ENCODE measurements around the gene HELZ. TPM values are rescaled to one million over a fixed set of nuclear protein-coding genes. Genes with fewer than 3 reads are reported as not detected.

Gene HELZ
- total RNA-seq, 1 experiment from 2014 or later: 49.8 TPM

GRCh38 chr17:67218385-67218950 is 26.5 kb downstream of the HELZ start:
- peaks cover 6% of the 10 kb centered on the region for H3K79me1 ChIP-seq (ENCODE audit: insufficient read depth, low read depth, low read length, poor library complexity, severe bottlenecking)
- H3K4ac ChIP-seq (ENCODE audit: low read depth, low read length): no peak overlapping the region
- no peak overlapping the region for H2AFZ ChIP-seq (ENCODE audit: low read length)
- Mint-ChIP-seq H3K9me3 (no peaks in the 10 kb centered on the region), H3K36me3 (ENCODE audit: insufficient read depth in 1 of 3, low read depth in 3 of 3) (peaks cover 4 to 27% (median 18%) of the 10 kb centered on the region in 3 experiments; a peak in 5 of 7 replicates), H3K27me3 (ENCODE audit: low read depth) (no peaks in the 10 kb centered on the region), H3K4me1 (peaks cover 3 to 4% of the 10 kb centered on the region in 2 experiments), H3K4me3 (no peak overlapping the region), H3K27ac (no peak overlapping the region)
- H3K18ac ChIP-seq (ENCODE audit: insufficient read length, low read depth, low read length): no peak overlapping the region
- no peak overlapping the region for H2AK5ac ChIP-seq (ENCODE audit: insufficient read length, low read length)
- no peaks in the 10 kb centered on the region for H3K79me2 ChIP-seq (ENCODE audit: insufficient read depth, low read length)
- WGBS (ENCODE audit: extremely low coverage, insufficient read length, low lambda C conversion rate): no CpG with 5 or more reads among the region's 4 CpGs
- H2BK15ac ChIP-seq (ENCODE audit: low read depth, low read length): no peak overlapping the region
- H2BK12ac ChIP-seq (ENCODE audit: insufficient read length, low read depth, low read length): no peak overlapping the region
- H2BK20ac ChIP-seq (ENCODE audit: low read depth, low read length, poor library complexity, severe bottlenecking): no peak overlapping the region
- H3K14ac ChIP-seq (ENCODE audit: insufficient read depth, low read length): no peak overlapping the region
- H4K5ac ChIP-seq (ENCODE audit: insufficient read length, low read depth, low read length): no peak overlapping the region
- H4K91ac ChIP-seq (ENCODE audit: insufficient read length, low read depth, low read length): no peak overlapping the region
- no peak for TF ChIP-seq CTCF (conservative IDR thresholded peaks at IDR 0.05)
- H2BK5ac ChIP-seq (ENCODE audit: insufficient read length, low read length): no peak overlapping the region
- no peaks in the 10 kb centered on the region for H3K23me2 ChIP-seq (ENCODE audit: insufficient read length, low read depth, low read length, poor library complexity, severe bottlenecking)
- no peaks in the 10 kb centered on the region; the same call in 1 of the 2 replicates for H3K4me1 ChIP-seq (ENCODE audit: insufficient read depth, low read length)
- no peak for DNase-seq
- no peak overlapping the region for H3K23ac ChIP-seq (ENCODE audit: insufficient read length, low read depth, low read length)
- no peak overlapping the region for H2BK120ac ChIP-seq (ENCODE audit: low read depth, low read length, poor library complexity, severe bottlenecking)
- H3K9me3 ChIP-seq (ENCODE audit: control insufficient read depth, low read depth, low read length): no peaks in the 10 kb centered on the region
- no peak overlapping the region for H3K56ac ChIP-seq (ENCODE audit: insufficient read length, low read depth, low read length)
- H4K8ac ChIP-seq (replicated peaks; ENCODE audit: insufficient read length, low read depth, low read length): no peak overlapping the region
- H3K27me3 ChIP-seq (ENCODE audit: insufficient read depth, low read length): no peaks in the 10 kb centered on the region
- no peaks in the 10 kb centered on the region for H4K20me1 ChIP-seq (ENCODE audit: control insufficient read depth, insufficient read depth, insufficient read length)
- H3K4me2 ChIP-seq (ENCODE audit: insufficient read depth, insufficient read length, low read length): no peak overlapping the region
- H3K27ac ChIP-seq (ENCODE audit: insufficient read length, low read depth, low read length): no peak overlapping the region
- H3K9ac ChIP-seq (ENCODE audit: extremely low read depth, insufficient read length, low read length): no peak overlapping the region
- H3T11ph ChIP-seq (ENCODE audit: low read length): no peak overlapping the region

Measured in H9 (cell line).